ENCODE data around the gene XRCC5. TPM values are rescaled to one million over a fixed set of nuclear protein-coding genes. Genes with fewer than 3 reads are reported as not detected.

The XRCC5 gene
- total RNA-seq, 1 donor from 2014 or later: 362 TPM

GRCh38 chr2:216147172-216148131, 38.3 kb downstream of the XRCC5 start:
- intact Hi-C loops (cut with micrococcal nuclease): no loop called here

- intact Hi-C loops (cut with micrococcal nuclease): no loop called here
Observed at GRCh38 chr2:216148983-216149382, 39.8 kb downstream of the XRCC5 start.

GRCh38 chr2:216149741-216150140, 40.6 kb downstream of the XRCC5 start:
- intact Hi-C loops (cut with micrococcal nuclease): loop anchor here (2.0 kb wide), 1 partner anchor 255 kb away; no protein-coding TSS in a partner anchor

- intact Hi-C loops (cut with micrococcal nuclease): loop anchor here (2.0 kb wide), 1 partner anchor 253 kb away; no protein-coding TSS in a partner anchor
Observed at GRCh38 chr2:216151313-216152025, 42.3 kb downstream of the XRCC5 start.

- intact Hi-C loops (cut with micrococcal nuclease): no loop called here
Observed at GRCh38 chr2:216155954-216156353, 46.8 kb downstream of the XRCC5 start.

GRCh38 chr2:216156822-216157221, 47.7 kb downstream of the XRCC5 start:
- intact Hi-C loops (cut with micrococcal nuclease): no loop called here

GRCh38 chr2:216159144-216159543, 50.0 kb downstream of the XRCC5 start:
- intact Hi-C loops (cut with micrococcal nuclease): no loop called here

- intact Hi-C loops (cut with micrococcal nuclease): no loop called here
Observed at GRCh38 chr2:216159646-216160045, 50.5 kb downstream of the XRCC5 start.

GRCh38 chr2:216160786-216161185, 51.6 kb downstream of the XRCC5 start:
- intact Hi-C loops (cut with micrococcal nuclease): no loop called here

- intact Hi-C loops (cut with micrococcal nuclease): no loop called here
Observed at GRCh38 chr2:216161967-216162366, 52.8 kb downstream of the XRCC5 start.

GRCh38 chr2:216163518-216163917, 54.4 kb downstream of the XRCC5 start:
- intact Hi-C loops (cut with micrococcal nuclease): no loop called here

- intact Hi-C loops (cut with micrococcal nuclease): no loop called here
Observed at GRCh38 chr2:216164087-216164486, 54.9 kb downstream of the XRCC5 start.

- intact Hi-C loops (cut with micrococcal nuclease): no loop called here
Observed at GRCh38 chr2:216164576-216164975, 55.4 kb downstream of the XRCC5 start.

GRCh38 chr2:216165711-216166110, 56.6 kb downstream of the XRCC5 start:
- intact Hi-C loops (cut with micrococcal nuclease): loop anchor here (5.0 kb wide), 1 partner anchor 33 kb away; no protein-coding TSS in a partner anchor

GRCh38 chr2:216169087-216169486, 59.9 kb downstream of the XRCC5 start:
- intact Hi-C loops (cut with micrococcal nuclease): loop anchor here (5.0 kb wide), 1 partner anchor 37 kb away; no protein-coding TSS in a partner anchor

GRCh38 chr2:216170076-216170763, 61.1 kb downstream of the XRCC5 start:
- intact Hi-C loops (cut with micrococcal nuclease): no loop called here

GRCh38 chr2:216171011-216171410, 61.9 kb downstream of the XRCC5 start:
- intact Hi-C loops (cut with micrococcal nuclease): no loop called here

GRCh38 chr2:216172493-216172892, 63.3 kb downstream of the XRCC5 start:
- intact Hi-C loops (cut with micrococcal nuclease): loop anchor here (2.0 kb wide), 1 partner anchor 14 kb away; no protein-coding TSS in a partner anchor

- intact Hi-C loops (cut with micrococcal nuclease): no loop called here
Observed at GRCh38 chr2:216179015-216179414, 69.9 kb downstream of the XRCC5 start.

- intact Hi-C loops (cut with micrococcal nuclease): no loop called here
Observed at GRCh38 chr2:216181351-216181750, 72.2 kb downstream of the XRCC5 start.

- intact Hi-C loops (cut with micrococcal nuclease): no loop called here
Observed at GRCh38 chr2:216181953-216182461, 72.9 kb downstream of the XRCC5 start.
